ENCODE data around the gene PIK3C2G. TPM values are rescaled to one million over a fixed set of nuclear protein-coding genes. Genes with fewer than 3 reads are reported as not detected.
A peak's percentile ranks its signal among the peaks of the same experiment; 100 is the strongest.

PIK3C2G gene
- total and polyA plus RNA-seq, 2 experiments from 2014 or later = not detected

GRCh38 chr12:18429366-18429765 lies 168.0 kb downstream of the PIK3C2G start:
- WGBS, 2 experiments (ENCODE audit: low coverage in 1 of 2, low lambda C conversion rate in 2 of 2, missing lambda C conversion rate in 2 of 2) = 50 to 62% methylated on average over 1 of the region's 1 CpG
- DNase-seq = no peak
- no peak for TF ChIP-seq EZH2 (IDR thresholded peaks at IDR 0.05; ENCODE audit: insufficient read depth, poor library complexity, severe bottlenecking)
- TF ChIP-seq EZH2phosphoT487 (IDR thresholded peaks at IDR 0.05; ENCODE audit: insufficient read depth, low read depth) = no peak

GRCh38 chr12:18430425-18431048 lies 169.2 kb downstream of the PIK3C2G start:
- 33 to 37% methylated on average over 3 of the region's 3 CpGs for WGBS, 2 experiments (ENCODE audit: low coverage in 1 of 2, low lambda C conversion rate in 2 of 2, missing lambda C conversion rate in 2 of 2)
- Histone ChIP-seq H3K4me3 (no peak overlapping the region), H3K4me2 (ENCODE audit: unreplicated experiment) (no peak overlapping the region), H2AFZ (peak overlapping the region; percentile 23; the same call in 1 of the 2 replicates), H3F3A (ENCODE audit: insufficient read depth) (no peaks in the 10 kb centered on the region), H3K36me3 (ENCODE audit: low read depth) (no peaks in the 10 kb centered on the region), H3K9ac (no peak overlapping the region), H3K79me2 (ENCODE audit: insufficient read depth) (no peaks in the 10 kb centered on the region), H3K27ac (no peak overlapping the region), H3K4me1 (ENCODE audit: insufficient read depth) (peaks cover 3% of the 10 kb centered on the region; the same call in 1 of the 2 replicates), H3K27me3 (replicated peaks; ENCODE audit: insufficient read depth) (no peaks in the 10 kb centered on the region), H3K9me3 (ENCODE audit: low read depth) (no peaks in the 10 kb centered on the region), H4K20me1 (ENCODE audit: insufficient read depth) (no peaks in the 10 kb centered on the region), H3K9me2 (ENCODE audit: insufficient read depth) (no peaks in the 10 kb centered on the region)
- no peak for TF ChIP-seq EZH2phosphoT487 (IDR thresholded peaks at IDR 0.05; ENCODE audit: insufficient read depth, low read depth)
- no peak for TF ChIP-seq EZH2 (IDR thresholded peaks at IDR 0.05; ENCODE audit: insufficient read depth, poor library complexity, severe bottlenecking)
- peak; percentile 76 for DNase-seq
- in situ Hi-C loops (cut with MboI) = loop anchor here (10.0 to 25.0 kb wide), 2 partner anchors 744 to 857 kb away; no protein-coding TSS in a partner anchor

More at GRCh38 chr12:18429366-18429765, 168.0 kb downstream of the PIK3C2G start:
- H3K4me3 ChIP-seq = no peak overlapping the region
- H3K4me2 ChIP-seq (ENCODE audit: unreplicated experiment) = no peak overlapping the region
- 0 out of 2 replicates have a peak overlapping the region, but pooled peaks have one; percentile 3 for H2AFZ ChIP-seq
- no peaks in the 10 kb centered on the region for H3K27me3 ChIP-seq (replicated peaks; ENCODE audit: insufficient read depth)
- H3F3A ChIP-seq (ENCODE audit: insufficient read depth) = no peaks in the 10 kb centered on the region
- no peak overlapping the region for H3K9ac ChIP-seq
- no peaks in the 10 kb centered on the region for H4K20me1 ChIP-seq (ENCODE audit: insufficient read depth)
- no peaks in the 10 kb centered on the region for H3K9me3 ChIP-seq (ENCODE audit: low read depth)
- no peaks in the 10 kb centered on the region for H3K79me2 ChIP-seq (ENCODE audit: insufficient read depth)
- H3K27ac ChIP-seq = no peak overlapping the region
- no peaks in the 10 kb centered on the region for H3K36me3 ChIP-seq (ENCODE audit: low read depth)
- in situ Hi-C loops (cut with MboI) = loop anchor here (25.0 kb wide), 1 partner anchor 858 kb away; no protein-coding TSS in a partner anchor
- H3K9me2 ChIP-seq (ENCODE audit: insufficient read depth) = no peaks in the 10 kb centered on the region
- peaks cover 3% of the 10 kb centered on the region; the same call in 1 of the 2 replicates for H3K4me1 ChIP-seq (ENCODE audit: insufficient read depth)

- H2AFZ ChIP-seq = no peak overlapping the region
- H3K27me3 ChIP-seq (replicated peaks; ENCODE audit: insufficient read depth) = no peaks in the 10 kb centered on the region
- no peak overlapping the region for H3K9ac ChIP-seq
- in situ Hi-C loops (cut with MboI) = loop anchor here (10.0 to 25.0 kb wide), 2 partner anchors 743 to 856 kb away; no protein-coding TSS in a partner anchor
- H3K9me2 ChIP-seq (ENCODE audit: insufficient read depth) = no peaks in the 10 kb centered on the region
- no peaks in the 10 kb centered on the region for H3K36me3 ChIP-seq (ENCODE audit: low read depth)
- H3K9me3 ChIP-seq (ENCODE audit: low read depth) = no peaks in the 10 kb centered on the region
- no peak for DNase-seq
- H3F3A ChIP-seq (ENCODE audit: insufficient read depth) = no peaks in the 10 kb centered on the region
- H3K27ac ChIP-seq = no peak overlapping the region
- H4K20me1 ChIP-seq (ENCODE audit: insufficient read depth) = no peaks in the 10 kb centered on the region
- H3K4me3 ChIP-seq = no peak overlapping the region
- H3K4me1 ChIP-seq (ENCODE audit: insufficient read depth) = peaks cover 3% of the 10 kb centered on the region; the same call in 1 of the 2 replicates
- no peaks in the 10 kb centered on the region for H3K79me2 ChIP-seq (ENCODE audit: insufficient read depth)
- TF ChIP-seq EZH2phosphoT487 (IDR thresholded peaks at IDR 0.05; ENCODE audit: insufficient read depth, low read depth) = no peak
- no peak for TF ChIP-seq EZH2 (IDR thresholded peaks at IDR 0.05; ENCODE audit: insufficient read depth, poor library complexity, severe bottlenecking)
- no peak overlapping the region for H3K4me2 ChIP-seq (ENCODE audit: unreplicated experiment)
These were observed 170.5 kb downstream of the PIK3C2G start for GRCh38 chr12:18431771-18432170.

GRCh38 chr12:18432206-18432605 lies 170.9 kb downstream of the PIK3C2G start:
- in situ Hi-C loops (cut with MboI) = loop anchor here (10.0 to 25.0 kb wide), 2 partner anchors 743 to 855 kb away; no protein-coding TSS in a partner anchor

More at GRCh38 chr12:18432206-18432605, 170.9 kb downstream of the PIK3C2G start:
- H2AFZ ChIP-seq = no peak overlapping the region
- no peaks in the 10 kb centered on the region for H3F3A ChIP-seq (ENCODE audit: insufficient read depth)
- H3K4me1 ChIP-seq (ENCODE audit: insufficient read depth) = peaks cover 3% of the 10 kb centered on the region; the same call in 1 of the 2 replicates
- no peak overlapping the region for H3K27ac ChIP-seq
- no peak overlapping the region for H3K9ac ChIP-seq
- H3K36me3 ChIP-seq (ENCODE audit: low read depth) = no peaks in the 10 kb centered on the region
- H3K4me3 ChIP-seq = no peak overlapping the region
- H4K20me1 ChIP-seq (ENCODE audit: insufficient read depth) = no peaks in the 10 kb centered on the region
- H3K9me3 ChIP-seq (ENCODE audit: low read depth) = no peaks in the 10 kb centered on the region
- H3K9me2 ChIP-seq (ENCODE audit: insufficient read depth) = no peaks in the 10 kb centered on the region
- TF ChIP-seq EZH2 (IDR thresholded peaks at IDR 0.05; ENCODE audit: insufficient read depth, poor library complexity, severe bottlenecking) (no peak), EZH2phosphoT487 (IDR thresholded peaks at IDR 0.05; ENCODE audit: insufficient read depth, low read depth) (no peak)
- no peak overlapping the region for H3K4me2 ChIP-seq (ENCODE audit: unreplicated experiment)
- H3K79me2 ChIP-seq (ENCODE audit: insufficient read depth) = no peaks in the 10 kb centered on the region
- DNase-seq = no peak
- H3K27me3 ChIP-seq (replicated peaks; ENCODE audit: insufficient read depth) = no peaks in the 10 kb centered on the region
